ENCODE results near the gene TXN. TPM values are rescaled to one million over a fixed set of nuclear protein-coding genes. Genes with fewer than 3 reads are reported as not detected.
A peak's percentile ranks its signal among the peaks of the same experiment; 100 is the strongest.

TXN gene
- total RNA-seq, 6 experiments from 2014 or later: 125 to 287 (median 216) TPM

DNA sequence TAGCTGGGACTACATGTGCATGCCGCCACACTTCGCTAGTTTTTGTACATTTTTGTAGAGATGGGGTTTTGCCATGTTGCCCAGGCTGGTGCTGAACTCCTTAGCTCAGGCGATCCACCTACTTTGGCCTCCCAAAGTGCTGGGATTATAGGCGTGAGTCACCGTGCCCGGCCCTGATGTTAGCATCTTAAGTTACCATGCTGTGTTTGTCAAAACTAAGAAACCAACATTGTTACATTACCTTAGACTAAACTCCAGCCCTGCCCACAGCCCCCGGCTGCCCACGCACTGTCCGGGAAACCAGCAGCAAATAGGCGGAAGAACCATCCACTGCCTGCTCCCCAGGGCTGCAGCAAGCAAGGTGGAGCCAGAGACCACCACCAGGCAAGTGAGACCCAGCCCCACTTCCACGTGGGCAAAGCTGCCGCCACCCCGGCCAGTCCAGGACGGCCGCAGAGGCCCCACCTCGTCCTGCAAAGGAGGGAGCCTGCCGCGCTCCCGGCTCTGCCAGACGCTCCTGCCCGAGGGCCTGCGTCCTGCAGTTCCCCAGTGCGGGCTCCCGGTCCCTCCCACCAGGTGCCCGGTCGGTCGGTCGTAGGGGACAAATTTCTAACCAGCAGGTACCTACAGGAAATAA, 35.7 kb upstream of the TXN start:
- no peaks in the 10 kb centered on the region for H3K27me3 ChIP-seq
- intact Hi-C loops (cut with DNase I): no loop called here
- no peaks in the 10 kb centered on the region for H3K4me1 ChIP-seq
- no peak overlapping the region for H3K27ac ChIP-seq
- TF ChIP-seq, protein P1, sequence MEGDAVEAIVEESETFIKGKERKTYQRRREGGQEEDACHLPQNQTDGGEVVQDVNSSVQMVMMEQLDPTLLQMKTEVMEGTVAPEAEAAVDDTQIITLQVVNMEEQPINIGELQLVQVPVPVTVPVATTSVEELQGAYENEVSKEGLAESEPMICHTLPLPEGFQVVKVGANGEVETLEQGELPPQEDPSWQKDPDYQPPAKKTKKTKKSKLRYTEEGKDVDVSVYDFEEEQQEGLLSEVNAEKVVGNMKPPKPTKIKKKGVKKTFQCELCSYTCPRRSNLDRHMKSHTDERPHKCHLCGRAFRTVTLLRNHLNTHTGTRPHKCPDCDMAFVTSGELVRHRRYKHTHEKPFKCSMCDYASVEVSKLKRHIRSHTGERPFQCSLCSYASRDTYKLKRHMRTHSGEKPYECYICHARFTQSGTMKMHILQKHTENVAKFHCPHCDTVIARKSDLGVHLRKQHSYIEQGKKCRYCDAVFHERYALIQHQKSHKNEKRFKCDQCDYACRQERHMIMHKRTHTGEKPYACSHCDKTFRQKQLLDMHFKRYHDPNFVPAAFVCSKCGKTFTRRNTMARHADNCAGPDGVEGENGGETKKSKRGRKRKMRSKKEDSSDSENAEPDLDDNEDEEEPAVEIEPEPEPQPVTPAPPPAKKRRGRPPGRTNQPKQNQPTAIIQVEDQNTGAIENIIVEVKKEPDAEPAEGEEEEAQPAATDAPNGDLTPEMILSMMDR (IDR thresholded peaks at IDR 0.05): no peak
- TF ChIP-seq POLR2A (IDR thresholded peaks at IDR 0.05): no peak
- 93% methylated on average over 12 of the region's 28 CpGs for WGBS (ENCODE audit: insufficient coverage, low coverage, low lambda C conversion rate, missing lambda C conversion rate)
- ATAC-seq: peak in 1 of 4 donors; percentile 17
- no peaks in the 10 kb centered on the region for H3K36me3 ChIP-seq
- H3K9me3 ChIP-seq: no peaks in the 10 kb centered on the region
- no peak for DNase-seq
- no peak overlapping the region for H3K4me3 ChIP-seq

DNA sequence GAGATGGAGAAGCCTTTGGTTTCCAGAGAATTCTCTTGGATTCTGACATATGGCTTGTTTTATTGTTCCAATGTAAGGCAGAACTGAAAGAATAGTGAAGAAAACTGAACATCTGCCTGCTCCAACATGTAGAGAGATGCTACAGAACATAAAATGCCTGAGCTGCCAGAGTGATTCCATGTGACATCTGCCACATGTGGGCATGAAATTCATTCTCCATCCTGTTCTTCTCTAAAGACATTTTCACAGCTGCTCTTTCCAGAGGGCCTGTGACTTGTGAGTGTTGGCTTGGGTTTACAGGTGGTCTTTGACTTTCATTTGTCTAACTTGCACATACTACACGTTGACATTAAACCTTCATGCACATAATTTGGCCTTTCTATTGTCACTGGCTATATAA, 33.7 kb upstream of the TXN start:
- no peak overlapping the region for H3K27ac ChIP-seq
- no peak for TF ChIP-seq POLR2A (IDR thresholded peaks at IDR 0.05)
- TF ChIP-seq, protein P1 (IDR thresholded peaks at IDR 0.05): no peak

DNA sequence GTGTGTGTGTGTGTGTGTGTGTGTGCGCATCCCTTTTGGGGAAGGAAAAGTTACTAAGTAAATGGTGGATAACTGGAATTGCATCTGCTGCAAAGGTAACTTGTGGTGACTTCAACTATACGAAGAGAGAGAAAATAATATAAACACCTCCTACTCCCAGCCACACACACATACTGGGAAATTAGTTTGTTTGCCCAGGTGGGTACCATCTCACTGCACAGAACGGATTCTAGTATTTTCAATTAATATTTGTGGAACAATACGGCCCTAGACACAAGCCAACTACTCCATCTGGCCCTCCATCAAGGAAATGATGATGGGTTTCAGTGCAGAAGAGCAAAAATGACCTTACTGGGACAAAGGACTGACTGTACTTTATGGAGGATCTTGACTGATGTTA, 32.2 kb upstream of the TXN start:
- Histone ChIP-seq H3K36me3 (no peaks in the 10 kb centered on the region), H3K4me1 (peaks cover 0 to 11% (median 4%) of the 10 kb centered on the region in 4 donors), H3K27me3 (no peaks in the 10 kb centered on the region), H3K27ac (no peak overlapping the region), H3K9me3 (no peaks in the 10 kb centered on the region), H3K4me3 (no peak overlapping the region)
- 77% methylated on average over 4 of the region's 4 CpGs for WGBS (ENCODE audit: insufficient coverage, low coverage, low lambda C conversion rate, missing lambda C conversion rate)
- no peak for TF ChIP-seq POLR2A (IDR thresholded peaks at IDR 0.05)
- TF ChIP-seq, protein P1 (IDR thresholded peaks at IDR 0.05): no peak
- ATAC-seq (no peak), DNase-seq (no peak)
- intact Hi-C loops (cut with DNase I): no loop called here

More for the DNA sequence above, 33.7 kb upstream of the TXN start:
- WGBS (ENCODE audit: insufficient coverage, low coverage, low lambda C conversion rate, missing lambda C conversion rate): 55% methylated on average over 1 of the region's 1 CpG
- no peaks in the 10 kb centered on the region for H3K27me3 ChIP-seq
- ATAC-seq (no peak), DNase-seq (no peak)
- no peaks in the 10 kb centered on the region for H3K36me3 ChIP-seq
- intact Hi-C loops (cut with DNase I): no loop called here
- no peaks in the 10 kb centered on the region for H3K4me1 ChIP-seq
- no peak overlapping the region for H3K4me3 ChIP-seq
- no peaks in the 10 kb centered on the region for H3K9me3 ChIP-seq

DNA sequence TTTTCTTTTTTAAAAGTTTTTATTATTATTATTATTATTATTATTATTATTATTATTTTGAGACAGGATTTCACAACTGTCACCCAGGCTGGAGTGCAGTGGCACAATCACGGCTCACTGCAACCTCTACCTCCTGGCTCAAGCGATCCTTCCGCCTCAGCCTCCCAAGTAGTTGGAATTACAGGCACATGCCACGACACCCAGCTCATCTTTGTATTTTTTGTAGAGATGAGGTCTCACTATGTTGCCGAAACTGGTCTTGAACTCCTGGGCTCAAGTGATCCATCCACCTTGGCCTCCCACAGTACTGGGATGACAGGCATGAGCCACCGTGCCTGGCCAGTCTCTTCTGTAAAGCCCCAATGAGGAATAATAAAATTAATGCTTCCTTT, 31.0 kb upstream of the TXN start:
- H3K4me1 ChIP-seq: peaks cover 0 to 21% (median 9%) of the 10 kb centered on the region in 4 donors
- H3K4me3 ChIP-seq: no peak overlapping the region
- intact Hi-C loops (cut with DNase I): no loop called here
- H3K36me3 ChIP-seq: no peaks in the 10 kb centered on the region
- TF ChIP-seq, protein P1 (IDR thresholded peaks at IDR 0.05): no peak
- TF ChIP-seq POLR2A (IDR thresholded peaks at IDR 0.05): no peak
- H3K27ac ChIP-seq: no peak overlapping the region
- H3K9me3 ChIP-seq: no peaks in the 10 kb centered on the region
- 94% methylated on average over 6 of the region's 6 CpGs for WGBS (ENCODE audit: insufficient coverage, low coverage, low lambda C conversion rate, missing lambda C conversion rate)
- DNase-seq: no peak
- no peaks in the 10 kb centered on the region for H3K27me3 ChIP-seq
- no peak for ATAC-seq
